ENCODE results near the gene GLI3. TPM values are rescaled to one million over a fixed set of nuclear protein-coding genes. Genes with fewer than 3 reads are reported as not detected.

GLI3 gene
- polyA plus RNA-seq, 1 of the 3 experiments (the other 2 are of a cell fraction), result 0.08 TPM

DNA sequence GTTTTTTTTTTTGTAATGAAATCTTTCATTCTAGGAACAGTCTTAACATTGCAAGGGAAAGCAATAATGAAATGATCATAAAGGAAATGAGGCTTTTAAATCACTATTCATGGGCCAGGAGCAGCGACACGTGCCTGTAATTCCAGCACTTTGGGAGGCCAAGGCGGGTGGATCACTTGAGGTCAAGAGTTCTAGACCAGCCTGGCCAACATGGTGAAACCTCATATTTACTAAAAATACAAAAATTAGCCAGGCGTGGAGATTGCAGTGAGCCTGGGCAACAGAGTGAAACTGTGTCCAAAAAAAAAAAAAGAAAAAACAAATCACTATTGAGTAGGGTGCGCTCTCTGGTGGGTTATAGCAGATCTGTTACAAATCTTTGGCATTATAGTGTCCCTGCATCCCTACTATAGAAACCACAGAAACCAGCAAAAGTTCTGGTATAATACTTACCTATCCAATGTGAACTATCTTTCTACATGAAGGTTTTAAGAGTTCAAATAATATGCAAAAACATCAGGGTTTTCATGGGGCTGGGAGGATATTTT lies 72.1 kb downstream of the GLI3 start:
- Histone ChIP-seq H3K27me3 (ENCODE audit: insufficient read depth) (peaks cover 19% of the 10 kb centered on the region; the same call in 1 of the 2 replicates), H3K4me1 (ENCODE audit: control insufficient read depth in 1 of 2, insufficient read depth in 2 of 2, low read depth in 1 of 2, low read length in 1 of 2) (no peaks in the 10 kb centered on the region), H3F3A (replicated peaks; ENCODE audit: insufficient read depth) (no peaks in the 10 kb centered on the region), H3K9me2 (no peaks in the 10 kb centered on the region), H3K4me3 (ENCODE audit: low read depth in 2 of 2, low read length in 1 of 2) (no peak overlapping the region), H2AFZ (ENCODE audit: low read depth) (no peak overlapping the region), H3K27ac (ENCODE audit: low read depth in 2 of 2, low read length in 1 of 2) (no peak overlapping the region), H3K9ac (no peak overlapping the region), H3K9me3 (no peaks in the 10 kb centered on the region), H4K20me1 (ENCODE audit: insufficient read depth) (no peaks in the 10 kb centered on the region), H3K4me2 (no peak overlapping the region), H3K79me2 (ENCODE audit: insufficient read depth) (no peaks in the 10 kb centered on the region), H3K36me3 (replicated peaks in 1 of 2; ENCODE audit: control insufficient read depth in 1 of 2, insufficient read depth in 2 of 2, low read length in 1 of 2) (no peaks in the 10 kb centered on the region)
- TF ChIP-seq MXI1 (IDR thresholded peaks at IDR 0.05; ENCODE audit: low read depth, low read length), result no peak
- no peak for TF ChIP-seq NFIC (IDR thresholded peaks at IDR 0.05; ENCODE audit: borderline replicate concordance)
- TF ChIP-seq, protein P1, sequence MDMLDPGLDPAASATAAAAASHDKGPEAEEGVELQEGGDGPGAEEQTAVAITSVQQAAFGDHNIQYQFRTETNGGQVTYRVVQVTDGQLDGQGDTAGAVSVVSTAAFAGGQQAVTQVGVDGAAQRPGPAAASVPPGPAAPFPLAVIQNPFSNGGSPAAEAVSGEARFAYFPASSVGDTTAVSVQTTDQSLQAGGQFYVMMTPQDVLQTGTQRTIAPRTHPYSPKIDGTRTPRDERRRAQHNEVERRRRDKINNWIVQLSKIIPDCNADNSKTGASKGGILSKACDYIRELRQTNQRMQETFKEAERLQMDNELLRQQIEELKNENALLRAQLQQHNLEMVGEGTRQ (IDR thresholded peaks at IDR 0.05; ENCODE audit: borderline replicate concordance, low read depth, low read length), result no peak
- TF ChIP-seq, protein P2, sequence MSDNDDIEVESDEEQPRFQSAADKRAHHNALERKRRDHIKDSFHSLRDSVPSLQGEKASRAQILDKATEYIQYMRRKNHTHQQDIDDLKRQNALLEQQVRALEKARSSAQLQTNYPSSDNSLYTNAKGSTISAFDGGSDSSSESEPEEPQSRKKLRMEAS (IDR thresholded peaks at IDR 0.05; ENCODE audit: low read depth), result no peak
- TF ChIP-seq JUND (IDR thresholded peaks at IDR 0.05), result no peak
- TF ChIP-seq TAF1 (IDR thresholded peaks at IDR 0.05; ENCODE audit: borderline replicate concordance, low read depth, low read length), result no peak
- no peak for TF ChIP-seq TEAD4 (IDR thresholded peaks at IDR 0.05; ENCODE audit: borderline replicate concordance, insufficient read depth)
- no peak for TF ChIP-seq SIN3A (IDR thresholded peaks at IDR 0.05; ENCODE audit: borderline replicate concordance, low read depth, low read length)
- no peak for TF ChIP-seq MEF2A (IDR thresholded peaks at IDR 0.05; ENCODE audit: borderline replicate concordance, low read depth)
- no peak for TF ChIP-seq ELF1 (IDR thresholded peaks at IDR 0.05)
- no peak for TF ChIP-seq GATA2 (CRISPR knock-in tag; IDR thresholded peaks at IDR 0.05)
- no peak for TF ChIP-seq FOXJ3 (CRISPR knock-in tag; IDR thresholded peaks at IDR 0.05)
- no peak for TF ChIP-seq CHD2 (IDR thresholded peaks at IDR 0.05; ENCODE audit: low read length, partially characterized antibody)
- TF ChIP-seq, protein P3, sequence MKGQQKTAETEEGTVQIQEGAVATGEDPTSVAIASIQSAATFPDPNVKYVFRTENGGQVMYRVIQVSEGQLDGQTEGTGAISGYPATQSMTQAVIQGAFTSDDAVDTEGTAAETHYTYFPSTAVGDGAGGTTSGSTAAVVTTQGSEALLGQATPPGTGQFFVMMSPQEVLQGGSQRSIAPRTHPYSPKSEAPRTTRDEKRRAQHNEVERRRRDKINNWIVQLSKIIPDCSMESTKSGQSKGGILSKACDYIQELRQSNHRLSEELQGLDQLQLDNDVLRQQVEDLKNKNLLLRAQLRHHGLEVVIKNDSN (IDR thresholded peaks at IDR 0.05; ENCODE audit: borderline replicate concordance, low read depth), result no peak
- no peak for DNase-seq
- 15% methylated on average over 5 of the region's 5 CpGs for WGBS (ENCODE audit: low lambda C conversion rate)
- ChIA-PET CTCF (no interaction called here), POLR2A (no interaction called here)

DNA sequence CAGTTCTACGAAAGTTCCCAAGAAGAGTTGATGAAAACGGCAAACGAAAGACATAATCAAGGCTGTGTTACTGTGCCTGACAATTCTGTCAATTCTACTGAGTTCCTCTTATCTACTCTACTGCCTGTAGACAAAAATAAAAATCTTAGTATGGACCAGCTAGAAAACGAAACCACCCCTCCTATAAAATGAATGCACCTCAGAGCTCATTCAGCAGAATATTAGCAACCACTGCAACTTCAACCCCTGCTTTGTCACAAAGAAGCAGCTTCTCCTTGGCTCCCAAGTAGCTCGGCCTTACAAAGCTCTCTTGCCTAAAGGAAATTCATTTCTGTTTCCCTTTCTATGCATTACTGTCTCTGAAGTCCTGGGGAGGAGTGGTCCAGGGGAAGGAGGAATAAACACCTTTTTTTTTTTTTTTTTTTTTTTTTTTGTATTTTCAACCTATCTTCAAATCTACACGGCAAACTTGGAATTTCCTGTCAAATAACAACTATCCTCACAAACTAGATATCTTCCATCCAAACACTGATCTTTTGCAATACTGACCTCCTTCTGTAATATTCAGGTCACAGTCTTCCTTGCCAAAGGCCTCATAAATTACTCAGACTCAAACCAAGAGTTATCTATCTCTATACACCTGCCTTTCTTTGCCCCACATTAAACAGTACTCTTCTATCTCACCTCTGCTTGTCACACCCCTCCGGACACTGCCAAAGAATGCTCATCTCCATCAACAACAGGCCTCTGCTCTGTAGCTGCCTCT lies 74.3 kb downstream of the GLI3 start:
- CTCF ChIA-PET, result no interaction called here
- DNase-seq, result no peak
- 16% methylated on average over 7 of the region's 7 CpGs for WGBS (ENCODE audit: low lambda C conversion rate)
- TF ChIP-seq NFIC (IDR thresholded peaks at IDR 0.05; ENCODE audit: borderline replicate concordance) (no peak), EZH2phosphoT487 (IDR thresholded peaks at IDR 0.05; ENCODE audit: borderline replicate concordance, low read depth) (no peak), TAF1 (IDR thresholded peaks at IDR 0.05; ENCODE audit: borderline replicate concordance, low read depth, low read length) (no peak), POLR2AphosphoS5 (IDR thresholded peaks at IDR 0.05; ENCODE audit: low read depth, low read length) (no peak), CHD2 (IDR thresholded peaks at IDR 0.05; ENCODE audit: low read length, partially characterized antibody) (no peak), RAD21 (IDR thresholded peaks at IDR 0.05; ENCODE audit: low read length) (no peak), TCF12 (IDR thresholded peaks at IDR 0.05) (no peak)
- TF ChIP-seq, protein P3 (IDR thresholded peaks at IDR 0.05; ENCODE audit: borderline replicate concordance, low read depth), result no peak
- TF ChIP-seq, protein P4, sequence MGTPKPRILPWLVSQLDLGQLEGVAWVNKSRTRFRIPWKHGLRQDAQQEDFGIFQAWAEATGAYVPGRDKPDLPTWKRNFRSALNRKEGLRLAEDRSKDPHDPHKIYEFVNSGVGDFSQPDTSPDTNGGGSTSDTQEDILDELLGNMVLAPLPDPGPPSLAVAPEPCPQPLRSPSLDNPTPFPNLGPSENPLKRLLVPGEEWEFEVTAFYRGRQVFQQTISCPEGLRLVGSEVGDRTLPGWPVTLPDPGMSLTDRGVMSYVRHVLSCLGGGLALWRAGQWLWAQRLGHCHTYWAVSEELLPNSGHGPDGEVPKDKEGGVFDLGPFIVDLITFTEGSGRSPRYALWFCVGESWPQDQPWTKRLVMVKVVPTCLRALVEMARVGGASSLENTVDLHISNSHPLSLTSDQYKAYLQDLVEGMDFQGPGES (IDR thresholded peaks at IDR 0.05; ENCODE audit: low read depth, low read length), result no peak
- TF ChIP-seq, protein P2 (IDR thresholded peaks at IDR 0.05; ENCODE audit: low read depth), result no peak
- TF ChIP-seq, protein P5, sequence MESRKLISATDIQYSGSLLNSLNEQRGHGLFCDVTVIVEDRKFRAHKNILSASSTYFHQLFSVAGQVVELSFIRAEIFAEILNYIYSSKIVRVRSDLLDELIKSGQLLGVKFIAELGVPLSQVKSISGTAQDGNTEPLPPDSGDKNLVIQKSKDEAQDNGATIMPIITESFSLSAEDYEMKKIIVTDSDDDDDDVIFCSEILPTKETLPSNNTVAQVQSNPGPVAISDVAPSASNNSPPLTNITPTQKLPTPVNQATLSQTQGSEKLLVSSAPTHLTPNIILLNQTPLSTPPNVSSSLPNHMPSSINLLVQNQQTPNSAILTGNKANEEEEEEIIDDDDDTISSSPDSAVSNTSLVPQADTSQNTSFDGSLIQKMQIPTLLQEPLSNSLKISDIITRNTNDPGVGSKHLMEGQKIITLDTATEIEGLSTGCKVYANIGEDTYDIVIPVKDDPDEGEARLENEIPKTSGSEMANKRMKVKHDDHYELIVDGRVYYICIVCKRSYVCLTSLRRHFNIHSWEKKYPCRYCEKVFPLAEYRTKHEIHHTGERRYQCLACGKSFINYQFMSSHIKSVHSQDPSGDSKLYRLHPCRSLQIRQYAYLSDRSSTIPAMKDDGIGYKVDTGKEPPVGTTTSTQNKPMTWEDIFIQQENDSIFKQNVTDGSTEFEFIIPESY (IDR thresholded peaks at IDR 0.05; ENCODE audit: borderline replicate concordance, low read depth), result no peak

More for the DNA sequence above, 74.3 kb downstream of the GLI3 start:
- Histone ChIP-seq H3K79me2 (ENCODE audit: insufficient read depth) (no peaks in the 10 kb centered on the region), H3K4me3 (ENCODE audit: low read depth in 2 of 2, low read length in 1 of 2) (no peak overlapping the region), H3F3A (replicated peaks; ENCODE audit: insufficient read depth) (no peaks in the 10 kb centered on the region), H3K9ac (no peak overlapping the region), H2AFZ (ENCODE audit: low read depth) (no peak overlapping the region), H3K27ac (ENCODE audit: low read depth in 2 of 2, low read length in 1 of 2) (no peak overlapping the region), H3K4me2 (no peak overlapping the region), H3K9me3 (no peaks in the 10 kb centered on the region), H3K4me1 (ENCODE audit: control insufficient read depth in 1 of 2, insufficient read depth in 2 of 2, low read depth in 1 of 2, low read length in 1 of 2) (no peaks in the 10 kb centered on the region), H4K20me1 (ENCODE audit: insufficient read depth) (no peaks in the 10 kb centered on the region; the same call in 1 of the 2 replicates), H3K9me2 (no peaks in the 10 kb centered on the region), H3K27me3 (ENCODE audit: insufficient read depth) (peaks cover 27% of the 10 kb centered on the region), H3K36me3 (replicated peaks in 1 of 2; ENCODE audit: control insufficient read depth in 1 of 2, insufficient read depth in 2 of 2, low read length in 1 of 2) (no peaks in the 10 kb centered on the region)
- POLR2A ChIA-PET, result no interaction called here

All from SK-N-SH (cell line).